Measurements from ENCODE around the gene PLAAT2.

Gene PLAAT2

GRCh38 chr11:63556404-63557013, 6.7 kb downstream of the PLAAT2 start:
- no peak for TF ChIP-seq CTCF (IDR thresholded peaks at IDR 0.05)

- TF ChIP-seq CTCF (IDR thresholded peaks at IDR 0.05), result no peak
These were observed 8.3 kb downstream of the PLAAT2 start for GRCh38 chr11:63554877-63555223.

- TF ChIP-seq CTCF (IDR thresholded peaks at IDR 0.05), result no peak
These were observed 9.4 kb downstream of the PLAAT2 start for GRCh38 chr11:63553759-63554158.

- no peak for TF ChIP-seq CTCF (IDR thresholded peaks at IDR 0.05)
These were observed 10.3 kb downstream of the PLAAT2 start for GRCh38 chr11:63552921-63553320.

- TF ChIP-seq CTCF (IDR thresholded peaks at IDR 0.05), result no peak
These were observed 11.3 kb downstream of the PLAAT2 start for GRCh38 chr11:63551889-63552266.

- no peak for TF ChIP-seq CTCF (IDR thresholded peaks at IDR 0.05)
These were observed 11.9 kb downstream of the PLAAT2 start for GRCh38 chr11:63551091-63551888.

- no peak for TF ChIP-seq CTCF (IDR thresholded peaks at IDR 0.05)
These were observed 13.8 kb downstream of the PLAAT2 start for GRCh38 chr11:63549411-63549810.

All from LNCAP (cell line).